CD1c-positive myeloid dendritic cell (primary cell): ENCODE data around the gene UBXN10.
"Not testable (repeated sequence)": the region's sequence is repeated elsewhere in the genome, so short reads cannot be mapped to it uniquely, and the experiment has no call there.

Experiments
- DNase-seq: peaks from one replicate; pipeline ENCODE4 v3.0.0-alpha.2; 2016; ENCODE audit errors: extremely low spot score

The UBXN10 gene

GRCh38 chr1:20200966-20201365 is 15.1 kb downstream of the UBXN10 start:
- no peak for DNase-seq

- no peak for DNase-seq
Measured at GRCh38 chr1:20202166-20202565, 16.3 kb downstream of the UBXN10 start.

- DNase-seq, result no peak
Measured at GRCh38 chr1:20207546-20207945, 21.6 kb downstream of the UBXN10 start.

GRCh38 chr1:20209471-20209870 is 23.6 kb downstream of the UBXN10 start:
- DNase-seq, result no peak

GRCh38 chr1:20210736-20211460 is 25.0 kb downstream of the UBXN10 start:
- no peak for DNase-seq

- no peak for DNase-seq
Measured at GRCh38 chr1:20211511-20211931, 25.6 kb downstream of the UBXN10 start.

GRCh38 chr1:20212085-20212684 is 26.3 kb downstream of the UBXN10 start:
- DNase-seq, result no peak

- peak; percentile 59 for DNase-seq
Measured at GRCh38 chr1:20212685-20213331, 26.9 kb downstream of the UBXN10 start.

- no peak for DNase-seq
Measured at GRCh38 chr1:20215716-20216115, 29.8 kb downstream of the UBXN10 start.

- DNase-seq, result no peak
Measured at GRCh38 chr1:20216574-20216973, 30.7 kb downstream of the UBXN10 start.

- not testable (repeated sequence) for DNase-seq
Measured at GRCh38 chr1:20219053-20219452, 33.2 kb downstream of the UBXN10 start.

GRCh38 chr1:20220036-20220435 is 34.1 kb downstream of the UBXN10 start:
- no peak for DNase-seq

GRCh38 chr1:20223106-20223505 is 37.2 kb downstream of the UBXN10 start:
- DNase-seq, result no peak

- DNase-seq, result no peak
Measured at GRCh38 chr1:20223551-20224419, 37.9 kb downstream of the UBXN10 start.

GRCh38 chr1:20224546-20224945 is 38.6 kb downstream of the UBXN10 start:
- DNase-seq, result no peak

GRCh38 chr1:20227704-20228103 is 41.8 kb downstream of the UBXN10 start:
- no peak for DNase-seq

GRCh38 chr1:20228314-20228825 is 42.5 kb downstream of the UBXN10 start:
- no peak for DNase-seq

- DNase-seq, result no peak
Measured at GRCh38 chr1:20229171-20229570, 43.3 kb downstream of the UBXN10 start.

- DNase-seq, result not testable (repeated sequence)
Measured at GRCh38 chr1:20232564-20232963, 46.7 kb downstream of the UBXN10 start.

- peak; percentile 42 for DNase-seq
Measured at GRCh38 chr1:20233394-20233793, 47.5 kb downstream of the UBXN10 start.

- DNase-seq, result no peak
Measured at GRCh38 chr1:20233866-20234265, 48.0 kb downstream of the UBXN10 start.
